OCI-LY3 (cell line): ENCODE measurements around the gene DEFB131B.

Source experiments
- H2AFZ ChIP-seq: fragments of 200-600, 300-600 bp; shearing (Covaris generic); 2 replicates; pipeline ENCODE4 v1.6.0; 2014; ENCODE audit warnings: antibody characterized with exemption, low read depth, low read length
- H3K27ac ChIP-seq: fragments of 200-600, 300-600 bp; sonication (generic); 2 replicates; pipeline ENCODE4 v1.5.1; 2014; ENCODE audit warnings: mild to moderate bottlenecking, low read length, moderate library complexity, mixed read lengths
- H3K27me3 ChIP-seq: fragments of 200-600, 300-600 bp; sonication (generic); 2 replicates; pipeline ENCODE4 v1.6.1; 2014; ENCODE audit warnings: low read depth, low read length, mixed read lengths
- H3K36me3 ChIP-seq: fragments of 200-600, 300-600 bp; sonication (generic); replicated peaks from 2 replicates; pipeline ENCODE3; 2014; ENCODE audit warnings: low read depth, low read length, mixed read lengths
- H3K4me1 ChIP-seq: fragments of 300-600, 200-600 bp; sonication (generic); 2 replicates; pipeline ENCODE4 v1.6.1; 2014; ENCODE audit warnings: low read length, mixed read lengths
- H3K4me2 ChIP-seq: fragments of 200-600, 300-600 bp; sonication (generic); 2 replicates; pipeline ENCODE4 v1.6.1; 2014; ENCODE audit warnings: low read length, mixed read lengths
- H3K4me3 ChIP-seq: fragments of 300-600, 200-600 bp; sonication (generic); 2 replicates; pipeline ENCODE4 v1.5.1; 2014; ENCODE audit warnings: antibody characterized with exemption, mild to moderate bottlenecking, low read length, moderate library complexity
- H3K79me2 ChIP-seq: fragments of 300-600, 200-600 bp; shearing (Covaris generic); 2 replicates; pipeline ENCODE4 v1.6.1; 2014; ENCODE audit warnings: mild to moderate bottlenecking, low read length, mixed read lengths
- H3K9ac ChIP-seq: fragments of 300-600, 200-600 bp; shearing (Covaris generic); 2 replicates; pipeline ENCODE4 v1.6.0; 2014; ENCODE audit warnings: mild to moderate bottlenecking, low read length, moderate library complexity
- H3K9me3 ChIP-seq: fragments of 200-600, 300-600 bp; shearing (Covaris generic); 2 replicates; pipeline ENCODE4 v1.6.1; 2014; ENCODE audit warnings: low read length, mixed read lengths; ENCODE audit not compliant: insufficient read depth
- H4K20me1 ChIP-seq: fragments of 200-600, 300-600 bp; sonication (generic); 2 replicates; pipeline ENCODE4 v1.6.1; 2016; ENCODE audit warnings: low read length, mixed read lengths; ENCODE audit not compliant: insufficient read depth
- EZH2phosphoT487 ChIP-seq: fragments of 200-600 bp; shearing (Covaris generic); IDR thresholded peaks from 2 replicates; pipeline ENCODE4 v1.6.1; 2018; ENCODE audit warnings: antibody characterized with exemption, mixed run types, low read depth
- TF ChIP-seq, protein P1 (sequence below): fragments of 200-600, 300-600 bp; sonication (generic); IDR thresholded peaks from 2 replicates; pipeline ENCODE4 v1.5.1; 2014; ENCODE audit warnings: antibody characterized with exemption, low read length, low read depth

The DEFB131B gene

DNA sequence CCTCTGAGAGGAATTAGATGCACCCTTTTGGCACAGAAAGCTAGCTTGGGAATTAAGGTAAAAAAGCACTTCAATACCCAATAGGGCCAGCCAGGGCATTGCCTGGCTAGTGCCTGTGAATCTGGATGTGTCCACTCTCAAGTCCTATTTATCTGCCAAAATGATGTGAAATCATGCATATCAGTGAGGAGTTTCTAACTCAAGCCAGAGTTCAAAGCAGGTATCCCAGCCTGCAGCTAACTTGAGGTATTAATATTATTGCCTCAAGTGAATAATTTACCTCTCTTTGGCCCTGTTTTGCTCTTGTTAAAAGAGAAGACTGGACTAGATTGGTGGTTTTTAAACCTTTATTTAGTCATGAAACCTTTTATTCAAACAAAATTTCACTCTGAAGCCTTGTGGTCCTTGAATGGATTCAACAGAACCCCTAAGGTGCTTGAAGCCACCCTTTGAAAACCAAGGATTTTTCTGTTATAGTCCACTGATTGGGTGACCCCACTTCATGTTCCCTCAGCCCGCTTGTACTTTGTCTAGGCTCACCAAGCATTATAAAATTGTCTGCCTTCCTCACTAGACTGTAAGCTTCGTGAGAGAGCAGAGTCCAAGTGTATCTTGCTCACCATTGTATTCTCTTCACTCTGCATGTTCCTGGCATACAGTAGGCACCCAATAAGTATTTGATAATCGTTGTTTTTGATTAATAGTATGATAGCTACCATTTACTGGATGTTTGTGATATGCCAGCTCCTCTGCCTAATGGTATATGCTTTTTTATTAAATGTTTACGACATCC is 55.1 kb downstream of the DEFB131B start:
- peaks cover 24% of the 10 kb centered on the region; the same call in 1 of the 2 replicates for H4K20me1 ChIP-seq
- H3K27ac ChIP-seq: peak overlapping the region; percentile 74
- TF ChIP-seq EZH2phosphoT487: no peak
- TF ChIP-seq, protein P1, sequence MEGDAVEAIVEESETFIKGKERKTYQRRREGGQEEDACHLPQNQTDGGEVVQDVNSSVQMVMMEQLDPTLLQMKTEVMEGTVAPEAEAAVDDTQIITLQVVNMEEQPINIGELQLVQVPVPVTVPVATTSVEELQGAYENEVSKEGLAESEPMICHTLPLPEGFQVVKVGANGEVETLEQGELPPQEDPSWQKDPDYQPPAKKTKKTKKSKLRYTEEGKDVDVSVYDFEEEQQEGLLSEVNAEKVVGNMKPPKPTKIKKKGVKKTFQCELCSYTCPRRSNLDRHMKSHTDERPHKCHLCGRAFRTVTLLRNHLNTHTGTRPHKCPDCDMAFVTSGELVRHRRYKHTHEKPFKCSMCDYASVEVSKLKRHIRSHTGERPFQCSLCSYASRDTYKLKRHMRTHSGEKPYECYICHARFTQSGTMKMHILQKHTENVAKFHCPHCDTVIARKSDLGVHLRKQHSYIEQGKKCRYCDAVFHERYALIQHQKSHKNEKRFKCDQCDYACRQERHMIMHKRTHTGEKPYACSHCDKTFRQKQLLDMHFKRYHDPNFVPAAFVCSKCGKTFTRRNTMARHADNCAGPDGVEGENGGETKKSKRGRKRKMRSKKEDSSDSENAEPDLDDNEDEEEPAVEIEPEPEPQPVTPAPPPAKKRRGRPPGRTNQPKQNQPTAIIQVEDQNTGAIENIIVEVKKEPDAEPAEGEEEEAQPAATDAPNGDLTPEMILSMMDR: no peak
- peaks cover 94% of the 10 kb centered on the region for H3K79me2 ChIP-seq
- no peaks in the 10 kb centered on the region for H3K9me3 ChIP-seq
- peak overlapping the region; percentile 61 for H3K4me3 ChIP-seq
- no peak overlapping the region for H2AFZ ChIP-seq
- H3K9ac ChIP-seq: peak overlapping the region; percentile 38; the same call in 1 of the 2 replicates
- peak overlapping the region; percentile 88 for H3K4me2 ChIP-seq
- H3K36me3 ChIP-seq: peaks cover 15% of the 10 kb centered on the region
- no peaks in the 10 kb centered on the region for H3K27me3 ChIP-seq
- H3K4me1 ChIP-seq: peaks cover 52% of the 10 kb centered on the region
